Cardiac muscle cell (in vitro differentiated cells and primary cell): ENCODE results near the gene NXF1. TPM values are rescaled to one million over a fixed set of nuclear protein-coding genes. Genes with fewer than 3 reads are reported as not detected.

Experiments used
- DNase-seq, 2 donors: peaks; one replicate each; pipeline versions ENCODE4 v3.0.0 to v3.0.0-alpha.2; 2010 to 2017; ENCODE audit warnings: low read depth in 1 of 2, low spot score in 1 of 2
- H3K27ac ChIP-seq: fragments of 200-600 bp; sonication (generic); 2 replicates; pipeline ENCODE4 v1.5.1; 2016
- H3K27me3 ChIP-seq: fragments of 200-600 bp; sonication (generic); 2 replicates; pipeline ENCODE4 v1.6.0; 2016; ENCODE audit warnings: control low read depth
- H3K36me3 ChIP-seq: fragments of 200-600 bp; sonication (generic); 2 replicates; pipeline ENCODE4 v1.5.1; 2016; ENCODE audit warnings: control low read depth
- H3K4me1 ChIP-seq: fragments of 200-600 bp; sonication (generic); 2 replicates; pipeline ENCODE4 v1.8.1; 2017; ENCODE audit warnings: low read depth, mild to moderate bottlenecking, mixed run types
- H3K4me3 ChIP-seq: fragments of 200-600 bp; sonication (generic); 2 replicates; pipeline ENCODE4 v1.5.1; 2016; ENCODE audit warnings: mild to moderate bottlenecking
- H3K9me3 ChIP-seq: fragments of 200-600 bp; sonication (generic); 2 replicates; pipeline ENCODE4 v1.5.1; 2017; ENCODE audit warnings: low read depth, mild to moderate bottlenecking, control low read depth
- polyA plus RNA-seq: library from polyadenylated mRNA; unstranded; fragments of >200 nt; fragmentation: Nextera tagmentation; extraction: Ambion mirVana; gene quantifications from 2 replicates; pipeline ENCODE4 v1.2.1, GENCODE V29; 2016
- total RNA-seq: library from RNA; depleted of rRNA; stranded (reverse); fragments of >200 nt; gene quantifications from 2 replicates; pipeline ENCODE4 v1.2.3, GENCODE V29; 2016
- TF ChIP-seq, protein P1 (sequence below): IDR thresholded peaks from 2 replicates; pipeline ENCODE4 v1.5.1; 2012; ENCODE audit warnings: low read depth, mild to moderate bottlenecking, low read length

Gene NXF1
- total RNA-seq (52.8 and 60.7 TPM in 2 replicates), polyA plus RNA-seq (96.7 and 127 TPM in 2 replicates)

DNA sequence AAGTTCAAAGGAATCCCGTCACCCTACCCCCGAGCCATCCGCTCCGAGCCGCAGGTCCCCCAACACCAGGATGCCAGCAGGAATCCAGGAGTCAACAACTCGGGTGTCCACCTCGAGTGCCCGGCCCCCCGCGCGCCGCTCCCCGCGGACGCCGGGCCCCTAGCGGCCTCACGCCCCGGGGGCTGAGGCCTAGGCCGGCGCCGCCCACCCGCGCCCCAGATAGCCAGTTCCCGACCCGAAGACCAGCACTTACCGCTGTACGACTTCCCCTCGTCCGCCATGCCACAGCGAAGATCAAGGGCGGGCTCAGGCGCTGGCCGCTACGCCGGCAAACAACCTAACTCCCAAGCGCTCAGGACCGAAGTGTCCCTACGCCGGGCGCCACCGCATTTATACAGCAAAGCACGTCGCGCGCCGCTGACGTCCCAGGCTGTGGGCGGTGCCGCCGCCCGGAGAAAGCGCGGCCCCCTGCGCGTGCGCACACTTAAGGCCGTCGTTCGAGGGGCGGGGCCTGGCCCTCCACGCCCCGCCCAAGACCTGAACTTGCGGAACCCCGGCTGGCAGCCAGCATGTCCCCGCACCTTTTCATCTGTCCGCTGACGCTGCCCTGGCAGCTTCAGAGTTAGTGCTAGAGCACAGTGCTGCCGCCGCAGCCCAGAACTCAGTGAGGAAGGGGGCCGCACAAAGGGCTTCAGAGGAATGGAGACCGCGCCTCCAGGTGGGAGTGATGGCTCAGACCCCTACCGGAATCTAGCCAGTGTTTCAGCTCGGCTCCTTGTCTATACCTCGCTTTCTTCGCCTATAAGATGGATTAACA, at the start of gene NXF1:
Gene NXF1 (minus strand): TSS at position 365 of the 817 bp plus-strand sequence. CDS start 84 bp downstream, at position 281.
- TF ChIP-seq, protein P1, sequence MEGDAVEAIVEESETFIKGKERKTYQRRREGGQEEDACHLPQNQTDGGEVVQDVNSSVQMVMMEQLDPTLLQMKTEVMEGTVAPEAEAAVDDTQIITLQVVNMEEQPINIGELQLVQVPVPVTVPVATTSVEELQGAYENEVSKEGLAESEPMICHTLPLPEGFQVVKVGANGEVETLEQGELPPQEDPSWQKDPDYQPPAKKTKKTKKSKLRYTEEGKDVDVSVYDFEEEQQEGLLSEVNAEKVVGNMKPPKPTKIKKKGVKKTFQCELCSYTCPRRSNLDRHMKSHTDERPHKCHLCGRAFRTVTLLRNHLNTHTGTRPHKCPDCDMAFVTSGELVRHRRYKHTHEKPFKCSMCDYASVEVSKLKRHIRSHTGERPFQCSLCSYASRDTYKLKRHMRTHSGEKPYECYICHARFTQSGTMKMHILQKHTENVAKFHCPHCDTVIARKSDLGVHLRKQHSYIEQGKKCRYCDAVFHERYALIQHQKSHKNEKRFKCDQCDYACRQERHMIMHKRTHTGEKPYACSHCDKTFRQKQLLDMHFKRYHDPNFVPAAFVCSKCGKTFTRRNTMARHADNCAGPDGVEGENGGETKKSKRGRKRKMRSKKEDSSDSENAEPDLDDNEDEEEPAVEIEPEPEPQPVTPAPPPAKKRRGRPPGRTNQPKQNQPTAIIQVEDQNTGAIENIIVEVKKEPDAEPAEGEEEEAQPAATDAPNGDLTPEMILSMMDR: no peak
- Histone ChIP-seq H3K4me3 (peak within 1 kb of the TSS; percentile 82), H3K36me3 (peaks cover 25% of the 10 kb centered on the region), H3K27me3 (no peaks in the 10 kb centered on the region), H3K27ac (peak within 1 kb of the TSS; percentile 93), H3K9me3 (no peaks in the 10 kb centered on the region), H3K4me1 (peaks cover 18% of the 10 kb centered on the region)
- peak; percentile 97 for DNase-seq

DNA sequence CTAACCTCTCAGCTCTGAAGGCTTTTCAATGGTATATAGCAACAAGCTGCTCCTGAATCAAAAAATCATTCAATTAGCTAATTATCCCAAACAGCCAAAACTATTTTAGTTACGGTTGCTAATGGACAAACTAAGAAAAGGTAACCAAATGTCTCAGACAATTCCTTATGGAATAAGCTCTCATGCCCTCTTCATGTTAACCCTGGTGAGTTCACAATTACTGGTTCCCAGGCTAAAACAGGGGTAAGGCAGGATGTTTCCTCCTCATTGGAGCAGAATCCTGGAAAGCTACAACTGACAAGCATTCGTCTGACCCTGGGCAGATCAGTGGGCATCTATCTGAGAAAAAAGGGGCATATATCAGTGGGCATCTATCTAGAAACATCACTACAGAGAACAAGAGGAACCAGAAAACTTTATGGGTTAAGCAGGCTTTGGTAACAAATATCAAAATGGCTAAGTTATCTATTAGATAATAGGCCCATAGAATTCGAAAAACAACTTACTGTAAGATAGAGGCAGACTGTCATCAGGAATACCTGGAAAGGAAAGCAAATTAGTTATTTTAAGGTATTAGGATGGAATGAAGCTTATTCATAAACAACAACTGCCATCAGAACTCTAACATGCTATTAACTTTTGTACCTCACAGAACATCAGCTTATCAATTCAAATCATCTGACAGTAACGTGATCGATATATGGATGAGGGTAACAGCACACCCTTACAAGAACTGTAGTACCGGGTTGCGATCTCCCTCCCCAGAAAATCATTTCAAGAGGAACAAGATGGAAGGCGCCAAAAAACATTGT, 49.0 kb upstream of the NXF1 start:
- TF ChIP-seq, protein P1: no peak
- H3K27me3 ChIP-seq: no peaks in the 10 kb centered on the region
- H3K27ac ChIP-seq: peak overlapping the region; percentile 71

DNA sequence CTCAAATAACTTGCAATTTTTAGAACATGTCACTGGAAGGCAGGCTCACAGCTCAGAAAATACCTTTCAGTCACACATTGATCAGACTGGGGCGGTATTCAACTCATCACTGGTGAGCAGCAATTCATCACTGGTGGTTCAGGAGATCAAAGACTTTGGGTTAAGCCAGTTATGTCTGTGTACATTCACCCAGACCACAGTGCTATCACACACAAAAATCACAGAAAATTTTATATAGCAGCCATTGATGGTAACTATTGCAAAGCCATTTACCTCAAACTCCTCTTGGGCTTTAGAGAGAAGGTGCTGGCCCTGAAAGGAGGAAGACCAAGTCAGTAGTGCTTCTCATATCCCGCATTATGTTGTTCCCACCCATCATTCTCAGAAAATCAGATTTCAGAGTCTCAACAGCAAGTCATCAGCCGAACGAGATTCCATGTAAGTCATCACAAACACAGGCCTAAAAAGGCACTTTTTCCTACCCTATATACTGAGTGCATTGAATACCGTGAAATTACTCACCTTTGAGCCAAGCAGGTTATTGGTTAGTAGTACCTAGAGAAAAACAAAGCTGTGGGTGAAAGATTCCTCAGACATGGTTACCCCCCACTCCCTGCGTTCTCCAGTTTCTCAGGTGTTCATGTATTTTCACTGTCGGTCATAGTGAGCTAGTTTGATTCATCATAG, 48.2 kb upstream of the NXF1 start:
- TF ChIP-seq, protein P1: no peak
- no peaks in the 10 kb centered on the region for H3K27me3 ChIP-seq
- no peaks in the 10 kb centered on the region for H3K9me3 ChIP-seq
- no peak for DNase-seq
- H3K4me1 ChIP-seq: peaks cover 10% of the 10 kb centered on the region
- H3K4me3 ChIP-seq: peak overlapping the region; percentile 76
- peaks cover 29% of the 10 kb centered on the region for H3K36me3 ChIP-seq
- H3K27ac ChIP-seq: peak overlapping the region; percentile 71

More for the DNA sequence above, 49.0 kb upstream of the NXF1 start:
- DNase-seq: no peak
- Histone ChIP-seq H3K9me3 (no peaks in the 10 kb centered on the region), H3K36me3 (peaks cover 29% of the 10 kb centered on the region), H3K4me1 (peaks cover 10% of the 10 kb centered on the region), H3K4me3 (peak overlapping the region; percentile 76)

DNA sequence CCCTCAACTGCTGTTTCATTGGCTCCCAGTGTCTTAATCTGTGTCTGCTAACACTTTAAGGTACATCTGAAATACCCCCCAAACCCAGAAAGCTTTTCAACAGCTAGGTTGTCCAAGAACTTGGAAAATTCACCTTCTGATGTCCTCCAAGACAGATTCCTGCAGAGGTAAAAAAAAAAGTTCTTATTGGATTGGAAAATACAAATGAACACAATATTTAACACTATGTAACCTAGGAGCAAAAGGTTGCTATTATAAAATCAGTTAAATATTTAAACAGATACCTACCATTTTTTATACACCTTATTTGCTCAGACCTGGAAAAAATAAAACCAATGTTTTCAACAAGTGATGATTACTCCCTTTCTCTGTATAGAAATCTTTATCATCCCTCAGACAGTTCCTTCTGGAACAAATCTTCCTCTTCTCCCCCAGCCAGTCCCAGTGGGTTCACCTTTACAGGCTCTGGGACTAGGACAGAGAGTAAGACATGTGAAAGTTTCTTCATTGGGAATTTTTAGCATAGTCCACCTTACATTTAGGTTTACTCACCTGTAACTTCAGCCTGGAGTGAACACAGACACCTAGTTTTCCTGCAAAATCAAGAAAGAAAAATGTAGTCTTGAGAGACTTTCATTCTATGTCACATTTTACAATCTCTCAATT, 47.4 kb upstream of the NXF1 start:
- Histone ChIP-seq H3K27ac (peak overlapping the region; percentile 71), H3K9me3 (no peaks in the 10 kb centered on the region), H3K27me3 (no peaks in the 10 kb centered on the region), H3K4me1 (peaks cover 10% of the 10 kb centered on the region), H3K36me3 (peaks cover 29% of the 10 kb centered on the region), H3K4me3 (no peak overlapping the region)
- TF ChIP-seq, protein P1: no peak
- no peak for DNase-seq
